ENCODE measurements around the gene TIGD4.

DNA sequence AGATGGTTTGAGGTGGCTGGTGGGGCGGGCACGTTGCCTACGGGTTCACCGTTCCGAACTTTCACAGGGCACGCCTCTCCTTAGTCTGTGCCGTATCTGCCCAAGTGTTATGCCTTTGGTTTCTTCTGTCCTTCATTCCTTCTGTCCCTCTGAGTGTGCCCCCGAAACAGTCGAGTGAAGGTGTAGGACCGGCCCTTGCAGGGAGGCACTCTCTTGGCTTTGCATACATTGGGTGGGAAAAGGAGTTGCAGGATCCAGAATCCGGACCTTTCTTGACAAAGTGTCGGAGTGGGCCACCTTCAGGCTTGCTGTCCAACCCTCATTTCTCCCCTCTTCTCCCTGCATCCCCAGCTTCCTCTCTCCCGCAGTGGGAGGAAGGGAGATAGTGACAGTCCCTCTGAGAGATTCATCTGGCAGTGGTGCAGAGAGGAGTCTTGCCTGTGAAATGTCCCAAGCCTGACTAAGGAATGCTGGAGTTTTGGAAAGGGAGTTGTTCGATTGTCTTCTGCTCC lies 793 bp upstream of the TIGD4 start:
- TF ChIP-seq, protein P1, sequence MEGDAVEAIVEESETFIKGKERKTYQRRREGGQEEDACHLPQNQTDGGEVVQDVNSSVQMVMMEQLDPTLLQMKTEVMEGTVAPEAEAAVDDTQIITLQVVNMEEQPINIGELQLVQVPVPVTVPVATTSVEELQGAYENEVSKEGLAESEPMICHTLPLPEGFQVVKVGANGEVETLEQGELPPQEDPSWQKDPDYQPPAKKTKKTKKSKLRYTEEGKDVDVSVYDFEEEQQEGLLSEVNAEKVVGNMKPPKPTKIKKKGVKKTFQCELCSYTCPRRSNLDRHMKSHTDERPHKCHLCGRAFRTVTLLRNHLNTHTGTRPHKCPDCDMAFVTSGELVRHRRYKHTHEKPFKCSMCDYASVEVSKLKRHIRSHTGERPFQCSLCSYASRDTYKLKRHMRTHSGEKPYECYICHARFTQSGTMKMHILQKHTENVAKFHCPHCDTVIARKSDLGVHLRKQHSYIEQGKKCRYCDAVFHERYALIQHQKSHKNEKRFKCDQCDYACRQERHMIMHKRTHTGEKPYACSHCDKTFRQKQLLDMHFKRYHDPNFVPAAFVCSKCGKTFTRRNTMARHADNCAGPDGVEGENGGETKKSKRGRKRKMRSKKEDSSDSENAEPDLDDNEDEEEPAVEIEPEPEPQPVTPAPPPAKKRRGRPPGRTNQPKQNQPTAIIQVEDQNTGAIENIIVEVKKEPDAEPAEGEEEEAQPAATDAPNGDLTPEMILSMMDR (IDR thresholded peaks at IDR 0.05), result no peak
- TF ChIP-seq TEAD1 (CRISPR knock-in tag; IDR thresholded peaks at IDR 0.05) (no peak), GABPB1 (CRISPR knock-in tag; IDR thresholded peaks at IDR 0.05) (no peak), CREM (CRISPR knock-in tag; IDR thresholded peaks at IDR 0.05) (no peak), TCF7 (CRISPR knock-in tag; IDR thresholded peaks at IDR 0.05; ENCODE audit: low read depth) (no peak), FOXJ3 (CRISPR knock-in tag; IDR thresholded peaks at IDR 0.05; ENCODE audit: borderline replicate concordance) (0 out of 2 replicates have a peak, but pooled peaks have one; percentile 8), ZNF423 (CRISPR knock-in tag; IDR thresholded peaks at IDR 0.05) (no peak), ZBTB21 (CRISPR knock-in tag; IDR thresholded peaks at IDR 0.05; ENCODE audit: borderline replicate concordance) (no peak), OVOL2 (CRISPR knock-in tag; IDR thresholded peaks at IDR 0.05; ENCODE audit: borderline replicate concordance) (no peak)
- TF ChIP-seq, protein P2, sequence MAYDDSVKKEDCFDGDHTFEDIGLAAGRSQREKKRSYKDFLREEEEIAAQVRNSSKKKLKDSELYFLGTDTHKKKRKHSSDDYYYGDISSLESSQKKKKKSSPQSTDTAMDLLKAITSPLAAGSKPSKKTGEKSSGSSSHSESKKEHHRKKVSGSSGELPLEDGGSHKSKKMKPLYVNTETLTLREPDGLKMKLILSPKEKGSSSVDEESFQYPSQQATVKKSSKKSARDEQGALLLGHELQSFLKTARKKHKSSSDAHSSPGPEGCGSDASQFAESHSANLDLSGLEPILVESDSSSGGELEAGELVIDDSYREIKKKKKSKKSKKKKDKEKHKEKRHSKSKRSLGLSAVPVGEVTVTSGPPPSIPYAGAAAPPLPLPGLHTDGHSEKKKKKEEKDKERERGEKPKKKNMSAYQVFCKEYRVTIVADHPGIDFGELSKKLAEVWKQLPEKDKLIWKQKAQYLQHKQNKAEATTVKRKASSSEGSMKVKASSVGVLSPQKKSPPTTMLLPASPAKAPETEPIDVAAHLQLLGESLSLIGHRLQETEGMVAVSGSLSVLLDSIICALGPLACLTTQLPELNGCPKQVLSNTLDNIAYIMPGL (CRISPR knock-in tag; IDR thresholded peaks at IDR 0.05), result no peak
- TF ChIP-seq, protein P3, sequence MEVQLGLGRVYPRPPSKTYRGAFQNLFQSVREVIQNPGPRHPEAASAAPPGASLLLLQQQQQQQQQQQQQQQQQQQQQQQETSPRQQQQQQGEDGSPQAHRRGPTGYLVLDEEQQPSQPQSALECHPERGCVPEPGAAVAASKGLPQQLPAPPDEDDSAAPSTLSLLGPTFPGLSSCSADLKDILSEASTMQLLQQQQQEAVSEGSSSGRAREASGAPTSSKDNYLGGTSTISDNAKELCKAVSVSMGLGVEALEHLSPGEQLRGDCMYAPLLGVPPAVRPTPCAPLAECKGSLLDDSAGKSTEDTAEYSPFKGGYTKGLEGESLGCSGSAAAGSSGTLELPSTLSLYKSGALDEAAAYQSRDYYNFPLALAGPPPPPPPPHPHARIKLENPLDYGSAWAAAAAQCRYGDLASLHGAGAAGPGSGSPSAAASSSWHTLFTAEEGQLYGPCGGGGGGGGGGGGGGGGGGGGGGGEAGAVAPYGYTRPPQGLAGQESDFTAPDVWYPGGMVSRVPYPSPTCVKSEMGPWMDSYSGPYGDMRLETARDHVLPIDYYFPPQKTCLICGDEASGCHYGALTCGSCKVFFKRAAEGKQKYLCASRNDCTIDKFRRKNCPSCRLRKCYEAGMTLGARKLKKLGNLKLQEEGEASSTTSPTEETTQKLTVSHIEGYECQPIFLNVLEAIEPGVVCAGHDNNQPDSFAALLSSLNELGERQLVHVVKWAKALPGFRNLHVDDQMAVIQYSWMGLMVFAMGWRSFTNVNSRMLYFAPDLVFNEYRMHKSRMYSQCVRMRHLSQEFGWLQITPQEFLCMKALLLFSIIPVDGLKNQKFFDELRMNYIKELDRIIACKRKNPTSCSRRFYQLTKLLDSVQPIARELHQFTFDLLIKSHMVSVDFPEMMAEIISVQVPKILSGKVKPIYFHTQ (CRISPR knock-in tag; IDR thresholded peaks at IDR 0.05), result no peak
- TF ChIP-seq, protein P4, sequence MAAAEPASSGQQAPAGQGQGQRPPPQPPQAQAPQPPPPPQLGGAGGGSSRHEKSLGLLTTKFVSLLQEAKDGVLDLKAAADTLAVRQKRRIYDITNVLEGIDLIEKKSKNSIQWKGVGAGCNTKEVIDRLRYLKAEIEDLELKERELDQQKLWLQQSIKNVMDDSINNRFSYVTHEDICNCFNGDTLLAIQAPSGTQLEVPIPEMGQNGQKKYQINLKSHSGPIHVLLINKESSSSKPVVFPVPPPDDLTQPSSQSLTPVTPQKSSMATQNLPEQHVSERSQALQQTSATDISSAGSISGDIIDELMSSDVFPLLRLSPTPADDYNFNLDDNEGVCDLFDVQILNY (CRISPR knock-in tag; IDR thresholded peaks at IDR 0.05), result no peak
- TF ChIP-seq, protein P5, sequence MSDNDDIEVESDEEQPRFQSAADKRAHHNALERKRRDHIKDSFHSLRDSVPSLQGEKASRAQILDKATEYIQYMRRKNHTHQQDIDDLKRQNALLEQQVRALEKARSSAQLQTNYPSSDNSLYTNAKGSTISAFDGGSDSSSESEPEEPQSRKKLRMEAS (CRISPR knock-in tag; IDR thresholded peaks at IDR 0.05), result no peak
- TF ChIP-seq, protein P6, sequence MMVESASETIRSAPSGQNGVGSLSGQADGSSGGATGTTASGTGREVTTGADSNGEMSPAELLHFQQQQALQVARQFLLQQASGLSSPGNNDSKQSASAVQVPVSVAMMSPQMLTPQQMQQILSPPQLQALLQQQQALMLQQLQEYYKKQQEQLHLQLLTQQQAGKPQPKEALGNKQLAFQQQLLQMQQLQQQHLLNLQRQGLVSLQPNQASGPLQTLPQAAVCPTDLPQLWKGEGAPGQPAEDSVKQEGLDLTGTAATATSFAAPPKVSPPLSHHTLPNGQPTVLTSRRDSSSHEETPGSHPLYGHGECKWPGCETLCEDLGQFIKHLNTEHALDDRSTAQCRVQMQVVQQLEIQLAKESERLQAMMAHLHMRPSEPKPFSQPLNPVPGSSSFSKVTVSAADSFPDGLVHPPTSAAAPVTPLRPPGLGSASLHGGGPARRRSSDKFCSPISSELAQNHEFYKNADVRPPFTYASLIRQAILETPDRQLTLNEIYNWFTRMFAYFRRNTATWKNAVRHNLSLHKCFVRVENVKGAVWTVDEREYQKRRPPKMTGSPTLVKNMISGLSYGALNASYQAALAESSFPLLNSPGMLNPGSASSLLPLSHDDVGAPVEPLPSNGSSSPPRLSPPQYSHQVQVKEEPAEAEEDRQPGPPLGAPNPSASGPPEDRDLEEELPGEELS (CRISPR knock-in tag; IDR thresholded peaks at IDR 0.05), result no peak
